K562 (cell line): Measurements from ENCODE around the gene WASHC4. TPM values are rescaled to one million over a fixed set of nuclear protein-coding genes. Genes with fewer than 3 reads are reported as not detected.

Experiments used
- ASH1L ChIP-seq: fragments of 450-650 bp; IDR thresholded peaks from 2 replicates; pipeline ENCODE4 v1.6.1; 2018; ENCODE audit warnings: borderline replicate concordance, mild to moderate bottlenecking, low read depth; ENCODE audit not compliant: partially characterized antibody
- ATF7 ChIP-seq: fragments of 450-650 bp; IDR thresholded peaks from 2 replicates; pipeline ENCODE4 v1.7.1; 2014; ENCODE audit warnings: mild to moderate bottlenecking, moderate library complexity
- CBX2 ChIP-seq: fragments of 200-600 bp; sonication (generic); IDR thresholded peaks from one replicate; pipeline ENCODE4 v1.6.1; 2012; ENCODE audit warnings: mild to moderate bottlenecking, low read length, inconsistent platforms; ENCODE audit not compliant: insufficient read depth, poor library complexity, severe bottlenecking
- CSDE1 ChIP-seq, 2 experiments: fragments of 450-650 bp; IDR thresholded peaks; 2 replicates each; pipeline ENCODE4 v1.6.1; 2016; ENCODE audit warnings: mild to moderate bottlenecking in 1 of 2
- ELF2 ChIP-seq: fragments of 250-450 bp; sonication (Bioruptor Pico); IDR thresholded peaks from 2 replicates; pipeline ENCODE4 v1.5.0; 2021; ENCODE audit warnings: mild to moderate bottlenecking
- HNRNPLL ChIP-seq: fragments of 200-400 bp; formaldehyde crosslinking; IDR thresholded peaks from 2 replicates; pipeline ENCODE4 v1.6.1; 2017; ENCODE audit warnings: low read length, low read depth, mild to moderate bottlenecking; ENCODE audit not compliant: poor library complexity, severe bottlenecking
- JUNB ChIP-seq: fragments of 450-650 bp; formaldehyde crosslinking; conservative IDR thresholded peaks from 2 replicates; pipeline ENCODE4 v1.4.0; 2020; ENCODE audit warnings: mild to moderate bottlenecking
- MTF1 ChIP-seq: fragments of 250-450 bp; sonication (Bioruptor Pico); IDR thresholded peaks from 2 replicates; pipeline ENCODE4 v1.9.0; 2021; ENCODE audit warnings: moderate library complexity, mild to moderate bottlenecking, inconsistent platforms, borderline replicate concordance
- NFE2 ChIP-seq: IDR thresholded peaks from 2 replicates; pipeline ENCODE4 v1.6.1; 2014; ENCODE audit warnings: antibody characterized with exemption, low read depth
- RBM34 ChIP-seq: fragments of 200-400 bp; formaldehyde crosslinking; IDR thresholded peaks from 2 replicates; pipeline ENCODE4 v1.6.1; 2018; ENCODE audit warnings: low read length, borderline replicate concordance; ENCODE audit not compliant: insufficient read depth
- TFAM ChIP-seq: fragments of 250-450 bp; sonication (Bioruptor Pico); conservative IDR thresholded peaks from 2 replicates; pipeline ENCODE4 v1.5.0; 2021; ENCODE audit warnings: mild to moderate bottlenecking, moderate library complexity
- ZNF124 ChIP-seq: sonication (generic); formaldehyde crosslinking; IDR thresholded peaks from 2 replicates; pipeline ENCODE4 v1.8.1; 2022; ENCODE audit warnings: missing genetic modification reagents
- ZNF175 ChIP-seq: fragments of 200-800 bp; sonication (Bioruptor generic); IDR thresholded peaks from 2 replicates; pipeline ENCODE4 v1.6.1; 2016; ENCODE audit warnings: low read depth, mild to moderate bottlenecking, missing genetic modification characterization, missing compliant biosample characterization
- ZNF551 ChIP-seq: fragments of 250-450 bp; sonication (Bioruptor Pico); IDR thresholded peaks from 2 replicates; pipeline ENCODE4 v1.5.0; 2021; ENCODE audit warnings: mild to moderate bottlenecking, moderate library complexity
- ZNF717 ChIP-seq: fragments of 250-450 bp; sonication (Bioruptor Pico); IDR thresholded peaks from 2 replicates; pipeline ENCODE4 v1.5.0; 2021
- polyA plus RNA-seq, 8 experiments: library from polyadenylated mRNA; depleted of rRNA in 4 of 8; stranded (reverse) in 5 of 8; unstranded in 3 of 8; fragments of >200 nt; fragmentation: Nextera tagmentation in 2 of 8; fragmentation: Illumina TruSeq in 1 of 8; extraction: Ambion mirVana in 2 of 8; extraction: Trizol in 1 of 8; gene quantifications; 2 replicates each; pipeline versions ENCODE4 v1.2.1 to v1.2.3, GENCODE V29; 2011 to 2014; ENCODE audit warnings: inconsistent platforms in 1 of 8, missing spikeins in 1 of 8
- total RNA-seq, 7 experiments: library from RNA; depleted of rRNA in 6 of 7; stranded (reverse); fragments of >200 nt in 6 of 7; fragmentation: Illumina TruSeq in 2 of 7; extraction: Trizol in 2 of 7; gene quantifications; 2 replicates each; pipeline versions ENCODE4 v1.2.1 to v1.2.3, GENCODE V29; 2011 to 2021; ENCODE audit warnings: low replicate concordance in 1 of 7
- TF ChIP-seq, protein P1 (sequence below): sonication (generic); formaldehyde crosslinking; IDR thresholded peaks from 2 replicates; pipeline ENCODE4 v1.8.0; 2023; ENCODE audit warnings: missing genetic modification reagents, mild to moderate bottlenecking, borderline replicate concordance
- TF ChIP-seq, protein P2 (sequence below): sonication (generic); formaldehyde crosslinking; IDR thresholded peaks from 2 replicates; pipeline ENCODE4 v1.8.0; 2022; ENCODE audit warnings: mild to moderate bottlenecking, missing genetic modification reagents
- TF ChIP-seq, protein P3 (sequence below): fragments of 450-650 bp; conservative IDR thresholded peaks from 2 replicates; pipeline ENCODE4 v1.6.1; 2016; ENCODE audit warnings: missing genetic modification characterization, low read depth, mild to moderate bottlenecking, control low read depth, missing compliant biosample characterization

The WASHC4 gene
- total and polyA plus RNA-seq, 9 of the 15 experiments (the other 6 are each of a cell fraction or from before 2014, with no cell fraction given): 12.5 to 38.5 (median 21.3) TPM

GRCh38 chr12:105107494-105108371, at the start of gene WASHC4 (continued):
- TF ChIP-seq, protein P1, sequence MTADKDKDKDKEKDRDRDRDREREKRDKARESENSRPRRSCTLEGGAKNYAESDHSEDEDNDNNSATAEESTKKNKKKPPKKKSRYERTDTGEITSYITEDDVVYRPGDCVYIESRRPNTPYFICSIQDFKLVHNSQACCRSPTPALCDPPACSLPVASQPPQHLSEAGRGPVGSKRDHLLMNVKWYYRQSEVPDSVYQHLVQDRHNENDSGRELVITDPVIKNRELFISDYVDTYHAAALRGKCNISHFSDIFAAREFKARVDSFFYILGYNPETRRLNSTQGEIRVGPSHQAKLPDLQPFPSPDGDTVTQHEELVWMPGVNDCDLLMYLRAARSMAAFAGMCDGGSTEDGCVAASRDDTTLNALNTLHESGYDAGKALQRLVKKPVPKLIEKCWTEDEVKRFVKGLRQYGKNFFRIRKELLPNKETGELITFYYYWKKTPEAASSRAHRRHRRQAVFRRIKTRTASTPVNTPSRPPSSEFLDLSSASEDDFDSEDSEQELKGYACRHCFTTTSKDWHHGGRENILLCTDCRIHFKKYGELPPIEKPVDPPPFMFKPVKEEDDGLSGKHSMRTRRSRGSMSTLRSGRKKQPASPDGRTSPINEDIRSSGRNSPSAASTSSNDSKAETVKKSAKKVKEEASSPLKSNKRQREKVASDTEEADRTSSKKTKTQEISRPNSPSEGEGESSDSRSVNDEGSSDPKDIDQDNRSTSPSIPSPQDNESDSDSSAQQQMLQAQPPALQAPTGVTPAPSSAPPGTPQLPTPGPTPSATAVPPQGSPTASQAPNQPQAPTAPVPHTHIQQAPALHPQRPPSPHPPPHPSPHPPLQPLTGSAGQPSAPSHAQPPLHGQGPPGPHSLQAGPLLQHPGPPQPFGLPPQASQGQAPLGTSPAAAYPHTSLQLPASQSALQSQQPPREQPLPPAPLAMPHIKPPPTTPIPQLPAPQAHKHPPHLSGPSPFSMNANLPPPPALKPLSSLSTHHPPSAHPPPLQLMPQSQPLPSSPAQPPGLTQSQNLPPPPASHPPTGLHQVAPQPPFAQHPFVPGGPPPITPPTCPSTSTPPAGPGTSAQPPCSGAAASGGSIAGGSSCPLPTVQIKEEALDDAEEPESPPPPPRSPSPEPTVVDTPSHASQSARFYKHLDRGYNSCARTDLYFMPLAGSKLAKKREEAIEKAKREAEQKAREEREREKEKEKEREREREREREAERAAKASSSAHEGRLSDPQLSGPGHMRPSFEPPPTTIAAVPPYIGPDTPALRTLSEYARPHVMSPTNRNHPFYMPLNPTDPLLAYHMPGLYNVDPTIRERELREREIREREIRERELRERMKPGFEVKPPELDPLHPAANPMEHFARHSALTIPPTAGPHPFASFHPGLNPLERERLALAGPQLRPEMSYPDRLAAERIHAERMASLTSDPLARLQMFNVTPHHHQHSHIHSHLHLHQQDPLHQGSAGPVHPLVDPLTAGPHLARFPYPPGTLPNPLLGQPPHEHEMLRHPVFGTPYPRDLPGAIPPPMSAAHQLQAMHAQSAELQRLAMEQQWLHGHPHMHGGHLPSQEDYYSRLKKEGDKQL: no peak
- TF ChIP-seq HNRNPLL (peak; percentile 49), RBM34 (no peak), NFE2 (no peak), ZNF551 (CRISPR knock-in tag) (no peak), ZNF717 (no peak), JUNB (CRISPR knock-in tag) (no peak), TFAM (CRISPR knock-in tag) (no peak), ATF7 (peak; percentile 72), ZNF175 (no peak), ASH1L (no peak), ZNF124 (CRISPR knock-in tag) (no peak), ELF2 (no peak), MTF1 (no peak), CBX2 (no peak), CSDE1 (IDR thresholded peaks at IDR 0.05) (no peak; a peak in 1 of 4 replicates)
- TF ChIP-seq, protein P2, sequence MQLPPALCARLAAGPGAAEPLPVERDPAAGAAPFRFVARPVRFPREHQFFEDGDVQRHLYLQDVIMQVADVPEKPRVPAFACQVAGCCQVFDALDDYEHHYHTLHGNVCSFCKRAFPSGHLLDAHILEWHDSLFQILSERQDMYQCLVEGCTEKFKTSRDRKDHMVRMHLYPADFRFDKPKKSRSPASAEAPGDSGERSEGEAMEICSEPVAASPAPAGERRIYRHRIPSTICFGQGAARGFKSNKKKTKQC (CRISPR knock-in tag): peak; percentile 72
- TF ChIP-seq, protein P3, sequence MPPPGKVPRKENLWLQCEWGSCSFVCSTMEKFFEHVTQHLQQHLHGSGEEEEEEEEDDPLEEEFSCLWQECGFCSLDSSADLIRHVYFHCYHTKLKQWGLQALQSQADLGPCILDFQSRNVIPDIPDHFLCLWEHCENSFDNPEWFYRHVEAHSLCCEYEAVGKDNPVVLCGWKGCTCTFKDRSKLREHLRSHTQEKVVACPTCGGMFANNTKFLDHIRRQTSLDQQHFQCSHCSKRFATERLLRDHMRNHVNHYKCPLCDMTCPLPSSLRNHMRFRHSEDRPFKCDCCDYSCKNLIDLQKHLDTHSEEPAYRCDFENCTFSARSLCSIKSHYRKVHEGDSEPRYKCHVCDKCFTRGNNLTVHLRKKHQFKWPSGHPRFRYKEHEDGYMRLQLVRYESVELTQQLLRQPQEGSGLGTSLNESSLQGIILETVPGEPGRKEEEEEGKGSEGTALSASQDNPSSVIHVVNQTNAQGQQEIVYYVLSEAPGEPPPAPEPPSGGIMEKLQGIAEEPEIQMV (tag): no peak
